SK-N-SH (cell line): Measurements from ENCODE around the gene AGAP1. TPM values are rescaled to one million over a fixed set of nuclear protein-coding genes. Genes with fewer than 3 reads are reported as not detected.

Experiments
- CTCF ChIA-PET: fragments of 300-600, 350-600 bp; formaldehyde crosslinking; extraction: SDS; loops from one replicate; lab custom pipeline; 2021; lab: Yijun Ruan, JAX
- POLR2A ChIA-PET: fragments of 350-600 bp; sonication (Branson Sonifier 250); formaldehyde crosslinking; extraction: SDS; loops from one replicate; lab custom pipeline; 2020; ENCODE audit warnings: antibody characterized with exemption, inconsistent platforms; lab: Yijun Ruan, JAX
- DNase-seq: peaks from one replicate; pipeline ENCODE4 v3.0.0; 2012
- H2AFZ ChIP-seq: fragments of 200-600 bp; sonication (generic); 2 replicates; pipeline ENCODE4 v1.8.1; 2016; ENCODE audit warnings: antibody characterized with exemption, mild to moderate bottlenecking, low read depth
- H3F3A ChIP-seq: fragments of 200-600 bp; sonication (generic); replicated peaks from 2 replicates; pipeline ENCODE3; 2016; ENCODE audit warnings: antibody characterized with exemption, mild to moderate bottlenecking; ENCODE audit not compliant: insufficient read depth
- H3K27ac ChIP-seq, 2 experiments: fragments of 200-500 bp in 1 of 2; fragments of 200-600 bp in 1 of 2; sonication (Bioruptor generic) in 1 of 2; sonication (generic), shearing (Covaris generic) in 1 of 2; 2 replicates each; pipeline versions ENCODE4 v1.5.1 to v1.6.1; 2014 to 2016; ENCODE audit warnings: low read depth in 2 of 2, inconsistent platforms in 1 of 2, low read length in 1 of 2, mild to moderate bottlenecking in 1 of 2, mixed read lengths in 1 of 2
- H3K27me3 ChIP-seq: fragments of 200-600 bp; sonication (generic), shearing (Covaris generic); 2 replicates; pipeline ENCODE4 v1.6.1; 2016; ENCODE audit warnings: mixed run types; ENCODE audit not compliant: insufficient read depth
- H3K36me3 ChIP-seq, 2 experiments: fragments of 200-500 bp in 1 of 2; fragments of 200-600 bp in 1 of 2; sonication (Bioruptor generic) in 1 of 2; sonication (generic) in 1 of 2; replicated peaks in 1 of 2; 2 replicates each; pipeline versions ENCODE3 to v1.5.1; 2014 to 2016; ENCODE audit warnings: low read length in 1 of 2, mild to moderate bottlenecking in 1 of 2; ENCODE audit not compliant: insufficient read depth in 2 of 2, control insufficient read depth in 1 of 2
- H3K4me1 ChIP-seq, 2 experiments: fragments of 200-500 bp in 1 of 2; fragments of 200-600 bp in 1 of 2; sonication (Bioruptor generic) in 1 of 2; sonication (generic), shearing (Covaris generic) in 1 of 2; 2 replicates each; pipeline versions ENCODE4 v1.5.1 to v1.6.1; 2014 to 2016; ENCODE audit warnings: low read depth in 1 of 2, low read length in 1 of 2, mixed run types in 1 of 2; ENCODE audit not compliant: insufficient read depth in 2 of 2, control insufficient read depth in 1 of 2
- H3K4me2 ChIP-seq: fragments of 200-600 bp; sonication (generic), shearing (Covaris generic); 2 replicates; pipeline ENCODE4 v1.6.1; 2017; ENCODE audit warnings: mixed run types
- H3K4me3 ChIP-seq, 2 experiments: fragments of 200-500 bp in 1 of 2; fragments of 200-600 bp in 1 of 2; sonication (Bioruptor generic) in 1 of 2; sonication (generic), shearing (Covaris generic) in 1 of 2; 2 replicates each; pipeline versions ENCODE4 v1.5.1 to v1.8.1; 2014 to 2016; ENCODE audit warnings: low read depth in 2 of 2, inconsistent platforms in 1 of 2, low read length in 1 of 2, mild to moderate bottlenecking in 1 of 2, mixed read lengths in 1 of 2, moderate library complexity in 1 of 2
- H3K79me2 ChIP-seq: fragments of 200-600 bp; sonication (generic); 2 replicates; pipeline ENCODE4 v1.8.1; 2017; ENCODE audit warnings: mild to moderate bottlenecking; ENCODE audit not compliant: insufficient read depth
- H3K9ac ChIP-seq: fragments of 200-600 bp; sonication (generic); 2 replicates; pipeline ENCODE4 v1.6.1; 2017; ENCODE audit warnings: mixed run types
- H3K9me2 ChIP-seq: fragments of 200-600 bp; sonication (generic); 2 replicates; pipeline ENCODE4 v1.6.1; 2017; ENCODE audit warnings: mixed run types
- H3K9me3 ChIP-seq: fragments of 200-600 bp; sonication (generic); 2 replicates; pipeline ENCODE4 v1.6.1; 2017; ENCODE audit warnings: mixed run types, mild to moderate bottlenecking, moderate library complexity
- H4K20me1 ChIP-seq: fragments of 200-600 bp; sonication (generic); 2 replicates; pipeline ENCODE4 v1.6.1; 2017; ENCODE audit warnings: mild to moderate bottlenecking, mixed run types; ENCODE audit not compliant: insufficient read depth
- CHD2 ChIP-seq: fragments of 150-350 bp; IDR thresholded peaks from 2 replicates; pipeline ENCODE4 v1.6.1; 2018; ENCODE audit warnings: low read length; ENCODE audit not compliant: partially characterized antibody
- FOSL2 ChIP-seq: IDR thresholded peaks from 2 replicates; pipeline ENCODE4 v1.4.0; 2012; ENCODE audit warnings: low read depth, mild to moderate bottlenecking, moderate library complexity, borderline replicate concordance
- GABPA ChIP-seq: IDR thresholded peaks from 2 replicates; pipeline ENCODE4 v1.4.0; 2012; ENCODE audit warnings: low read depth, mild to moderate bottlenecking
- IRF3 ChIP-seq: fragments of 150-350 bp; IDR thresholded peaks from 2 replicates; pipeline ENCODE4 v1.6.1; 2016; ENCODE audit warnings: mild to moderate bottlenecking, low read depth, low read length
- MXI1 ChIP-seq: IDR thresholded peaks from 2 replicates; pipeline ENCODE4 v1.6.1; 2012; ENCODE audit warnings: mild to moderate bottlenecking, low read depth, low read length, improper control_type of control experiment
- NFIC ChIP-seq: IDR thresholded peaks from 2 replicates; pipeline ENCODE4 v1.4.0; 2012; ENCODE audit warnings: borderline replicate concordance
- NRF1 ChIP-seq: IDR thresholded peaks from 2 replicates; pipeline ENCODE4 v1.6.1; 2012; ENCODE audit warnings: low read depth, mild to moderate bottlenecking, low read length
- PBX3 ChIP-seq: IDR thresholded peaks from 2 replicates; pipeline ENCODE4; 2012
- POLR2AphosphoS5 ChIP-seq: IDR thresholded peaks from 2 replicates; pipeline ENCODE4 v1.6.1; 2012; ENCODE audit warnings: low read depth, low read length
- RAD21 ChIP-seq: IDR thresholded peaks from 2 replicates; pipeline ENCODE4 v1.6.1; 2012; ENCODE audit warnings: mild to moderate bottlenecking, low read length
- RCOR1 ChIP-seq: fragments of 150-350 bp; IDR thresholded peaks from 2 replicates; pipeline ENCODE4 v1.6.1; 2017; ENCODE audit warnings: antibody characterized with exemption, low read length
- REST ChIP-seq: IDR thresholded peaks from 2 replicates; pipeline ENCODE4 v1.6.1; 2012; ENCODE audit warnings: mild to moderate bottlenecking, low read depth, low read length, moderate library complexity
- SIN3A ChIP-seq: IDR thresholded peaks from 2 replicates; pipeline ENCODE4 v1.6.1; 2012; ENCODE audit warnings: low read depth, mild to moderate bottlenecking, low read length, moderate library complexity, borderline replicate concordance
- SMC3 ChIP-seq: IDR thresholded peaks from 2 replicates; pipeline ENCODE4 v1.6.1; 2012; ENCODE audit warnings: low read depth, low read length, improper control_type of control experiment
- TAF1 ChIP-seq: IDR thresholded peaks from 2 replicates; pipeline ENCODE4 v1.6.1; 2012; ENCODE audit warnings: low read depth, mild to moderate bottlenecking, low read length, moderate library complexity, borderline replicate concordance
- USF1 ChIP-seq: IDR thresholded peaks from 2 replicates; pipeline ENCODE4 v1.4.0; 2012; ENCODE audit warnings: low read depth, borderline replicate concordance
- USF2 ChIP-seq: fragments of 150-350 bp; IDR thresholded peaks from 2 replicates; pipeline ENCODE4 v1.6.1; 2017; ENCODE audit warnings: antibody characterized with exemption, low read length, low read depth, borderline replicate concordance
- YY1 ChIP-seq: IDR thresholded peaks from 2 replicates; pipeline ENCODE4 v1.4.0; 2012; ENCODE audit warnings: low read depth, mild to moderate bottlenecking
- WGBS: methylation state at CpG from one replicate; pipeline ENCODE4 v1.1.6; 2017; ENCODE audit warnings: low lambda C conversion rate; 5-methylcytosine and 5-hydroxymethylcytosine counted together
- polyA plus RNA-seq, 3 experiments: library from polyadenylated mRNA; depleted of rRNA; stranded (reverse); fragments of >200 nt; gene quantifications; 2 replicates each; pipeline ENCODE4 v1.2.3, GENCODE V29; 2012
- TF ChIP-seq, protein P1 (sequence below): IDR thresholded peaks from 2 replicates; pipeline ENCODE4 v1.4.0; 2012; ENCODE audit warnings: low read depth, borderline replicate concordance

Gene AGAP1
- polyA plus RNA-seq, 1 of the 3 experiments (the other 2 are of a cell fraction), result 8.8 TPM

DNA sequence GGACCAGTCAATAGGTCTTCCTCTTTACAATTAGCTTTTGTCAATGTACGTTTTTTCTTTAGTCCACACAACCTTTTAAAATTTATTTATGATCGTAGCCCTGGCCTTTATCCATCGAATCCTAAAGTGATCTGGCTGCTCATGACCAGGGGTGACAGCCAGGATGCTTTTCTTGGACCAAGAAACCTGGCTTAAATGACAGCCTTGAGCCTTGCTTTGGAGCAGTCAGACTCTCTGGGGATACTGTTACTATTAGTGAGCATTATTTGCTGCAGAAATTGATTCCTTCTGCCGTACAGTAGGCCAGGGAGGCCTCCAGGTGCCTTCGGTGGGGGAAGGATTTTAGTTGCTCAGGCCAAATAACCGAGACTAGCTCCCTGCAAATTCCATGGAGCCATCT is 70.2 kb downstream of the AGAP1 start:
- Histone ChIP-seq H3K27me3 (no peaks in the 10 kb centered on the region), H3F3A (no peaks in the 10 kb centered on the region), H3K9me2 (no peaks in the 10 kb centered on the region), H3K4me3 (no peak overlapping the region), H4K20me1 (peaks cover 52% of the 10 kb centered on the region), H3K4me2 (no peak overlapping the region), H2AFZ (no peak overlapping the region), H3K79me2 (peaks cover 33% of the 10 kb centered on the region), H3K36me3 (no peaks in the 10 kb centered on the region), H3K9me3 (no peaks in the 10 kb centered on the region), H3K9ac (no peak overlapping the region)
- no peak for DNase-seq
- 89% methylated on average over 6 of the region's 6 CpGs for WGBS
- POLR2A ChIA-PET, result interaction anchor here (1.7 kb wide), 1 partner anchor 10 kb away, joined by 5 read pairs; no protein-coding TSS in a partner anchor
- no peak for TF ChIP-seq CHD2
- TF ChIP-seq MXI1, result no peak
- TF ChIP-seq PBX3, result no peak
- no peak for TF ChIP-seq SMC3
- TF ChIP-seq POLR2AphosphoS5, result no peak
- TF ChIP-seq NRF1, result no peak
- TF ChIP-seq GABPA, result no peak
- TF ChIP-seq USF2, result no peak
- no peak for TF ChIP-seq RAD21
- TF ChIP-seq SIN3A, result no peak
- TF ChIP-seq IRF3, result no peak
- no peak for TF ChIP-seq NFIC
- TF ChIP-seq RCOR1, result no peak
- no peak for TF ChIP-seq REST
- TF ChIP-seq TAF1, result no peak
- TF ChIP-seq, protein P1, sequence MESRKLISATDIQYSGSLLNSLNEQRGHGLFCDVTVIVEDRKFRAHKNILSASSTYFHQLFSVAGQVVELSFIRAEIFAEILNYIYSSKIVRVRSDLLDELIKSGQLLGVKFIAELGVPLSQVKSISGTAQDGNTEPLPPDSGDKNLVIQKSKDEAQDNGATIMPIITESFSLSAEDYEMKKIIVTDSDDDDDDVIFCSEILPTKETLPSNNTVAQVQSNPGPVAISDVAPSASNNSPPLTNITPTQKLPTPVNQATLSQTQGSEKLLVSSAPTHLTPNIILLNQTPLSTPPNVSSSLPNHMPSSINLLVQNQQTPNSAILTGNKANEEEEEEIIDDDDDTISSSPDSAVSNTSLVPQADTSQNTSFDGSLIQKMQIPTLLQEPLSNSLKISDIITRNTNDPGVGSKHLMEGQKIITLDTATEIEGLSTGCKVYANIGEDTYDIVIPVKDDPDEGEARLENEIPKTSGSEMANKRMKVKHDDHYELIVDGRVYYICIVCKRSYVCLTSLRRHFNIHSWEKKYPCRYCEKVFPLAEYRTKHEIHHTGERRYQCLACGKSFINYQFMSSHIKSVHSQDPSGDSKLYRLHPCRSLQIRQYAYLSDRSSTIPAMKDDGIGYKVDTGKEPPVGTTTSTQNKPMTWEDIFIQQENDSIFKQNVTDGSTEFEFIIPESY, result no peak
- no peak for TF ChIP-seq USF1
- no peak for TF ChIP-seq YY1
- no peak for TF ChIP-seq FOSL2
- TF ChIP-seq, all 33 proteins: peak for 0
- peaks cover 12 to 16% of the 10 kb centered on the region in 2 experiments; a peak in 2 of 4 replicates for H3K4me1 ChIP-seq
- no peak overlapping the region for H3K27ac ChIP-seq
- CTCF ChIA-PET, result interaction anchor here (0.8 to 3.0 kb wide), 4 partner anchors 12 to 59 kb away, joined by 3 to 9 read pairs (median 6); no protein-coding TSS in a partner anchor
